Measurements from ENCODE around the gene ETFA.

- TF ChIP-seq CTCF (IDR thresholded peaks at IDR 0.05; ENCODE audit: poor library complexity) (no peak), EZH2 (IDR thresholded peaks at IDR 0.05; ENCODE audit: borderline replicate concordance) (no peak)
Observed at GRCh38 chr15:76328958-76329357, 17.7 kb upstream of the ETFA start.

All from hepatocyte (in vitro differentiated cells).